ENCODE data around the gene ARMC12. TPM values are rescaled to one million over a fixed set of nuclear protein-coding genes. Genes with fewer than 3 reads are reported as not detected.

ARMC12 gene
- total and polyA plus RNA-seq, 2 of the 13 experiments (the other 11 are each of a cell fraction or from before 2014, with no cell fraction given) = 1.3 TPM; not detected in 1

DNA sequence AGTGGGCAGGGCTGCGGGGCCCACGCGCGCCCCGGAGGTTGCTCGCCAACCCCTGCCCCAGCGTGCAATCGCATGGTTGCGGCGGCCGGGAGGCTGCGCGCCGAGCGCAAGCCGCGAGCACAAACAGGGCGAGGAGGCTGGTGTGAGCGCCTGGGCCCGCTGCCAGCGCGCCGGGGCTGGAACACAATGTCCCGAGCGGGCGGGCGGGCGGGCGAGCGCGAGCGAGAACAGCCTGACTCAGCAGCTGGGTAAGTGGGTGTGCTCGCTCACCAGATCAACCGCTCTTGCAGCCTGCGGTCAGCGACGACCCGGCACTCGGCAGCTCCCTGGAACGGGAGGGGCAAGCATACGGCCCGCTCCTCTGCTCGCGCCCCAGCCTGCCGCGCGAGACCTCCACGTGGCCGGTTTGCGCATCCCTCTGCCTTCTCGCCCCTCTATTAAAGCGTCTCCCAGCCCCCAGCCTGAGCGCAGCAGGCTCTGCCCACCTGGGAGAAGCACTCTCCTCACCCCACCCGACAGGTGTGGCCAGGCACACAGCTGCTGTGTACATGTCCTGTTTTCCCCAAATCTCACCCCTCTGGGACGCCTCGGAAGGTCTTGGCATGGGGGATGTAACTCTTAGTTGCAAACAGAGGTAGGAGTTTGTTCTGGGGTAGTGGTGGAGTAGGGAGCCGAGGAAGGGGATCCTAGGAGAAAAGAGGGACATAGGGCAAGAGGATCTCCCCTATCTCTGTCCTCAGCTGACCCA, 8.7 kb upstream of the ARMC12 start (continued):
- TF ChIP-seq RARA (CRISPR knock-in tag; IDR thresholded peaks at IDR 0.05) (no peak), HMG20A (CRISPR knock-in tag; IDR thresholded peaks at IDR 0.05; ENCODE audit: borderline replicate concordance) (no peak), ZNF143 (CRISPR knock-in tag; IDR thresholded peaks at IDR 0.05) (peak; percentile 38; the same call in 1 of the 2 replicates), ATM (IDR thresholded peaks at IDR 0.05; ENCODE audit: borderline replicate concordance) (no peak), SMAD1 (CRISPR knock-in tag; IDR thresholded peaks at IDR 0.05; ENCODE audit: borderline replicate concordance, low read depth) (no peak), ZNF607 (CRISPR knock-in tag; IDR thresholded peaks at IDR 0.05; ENCODE audit: borderline replicate concordance) (no peak), BRF2 (CRISPR knock-in tag; IDR thresholded peaks at IDR 0.05) (no peak; the same call in 1 of the 2 replicates), ZNF260 (CRISPR knock-in tag; IDR thresholded peaks at IDR 0.05; ENCODE audit: borderline replicate concordance, low read depth) (no peak), ZFP37 (CRISPR knock-in tag; IDR thresholded peaks at IDR 0.05; ENCODE audit: borderline replicate concordance) (no peak; the same call in 1 of the 2 replicates), THAP11 (CRISPR knock-in tag; IDR thresholded peaks at IDR 0.05) (0 out of 2 replicates have a peak, but pooled peaks have one; percentile 14), NBN (conservative IDR thresholded peaks at IDR 0.05) (no peak), NAIF1 (CRISPR knock-in tag; IDR thresholded peaks at IDR 0.05; ENCODE audit: borderline replicate concordance) (peak; percentile 67; the same call in 1 of the 2 replicates), ZNF33B (CRISPR knock-in tag; IDR thresholded peaks at IDR 0.05) (no peak), PAWR (CRISPR knock-in tag; IDR thresholded peaks at IDR 0.05; ENCODE audit: borderline replicate concordance) (no peak), FOSL1 (CRISPR knock-in tag; IDR thresholded peaks at IDR 0.05; ENCODE audit: borderline replicate concordance) (no peak)
- TF ChIP-seq, protein P1, sequence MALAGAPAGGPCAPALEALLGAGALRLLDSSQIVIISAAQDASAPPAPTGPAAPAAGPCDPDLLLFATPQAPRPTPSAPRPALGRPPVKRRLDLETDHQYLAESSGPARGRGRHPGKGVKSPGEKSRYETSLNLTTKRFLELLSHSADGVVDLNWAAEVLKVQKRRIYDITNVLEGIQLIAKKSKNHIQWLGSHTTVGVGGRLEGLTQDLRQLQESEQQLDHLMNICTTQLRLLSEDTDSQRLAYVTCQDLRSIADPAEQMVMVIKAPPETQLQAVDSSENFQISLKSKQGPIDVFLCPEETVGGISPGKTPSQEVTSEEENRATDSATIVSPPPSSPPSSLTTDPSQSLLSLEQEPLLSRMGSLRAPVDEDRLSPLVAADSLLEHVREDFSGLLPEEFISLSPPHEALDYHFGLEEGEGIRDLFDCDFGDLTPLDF (CRISPR knock-in tag; IDR thresholded peaks at IDR 0.05) = peak; percentile 32; the same call in 1 of the 2 replicates
- TF ChIP-seq, protein P2, sequence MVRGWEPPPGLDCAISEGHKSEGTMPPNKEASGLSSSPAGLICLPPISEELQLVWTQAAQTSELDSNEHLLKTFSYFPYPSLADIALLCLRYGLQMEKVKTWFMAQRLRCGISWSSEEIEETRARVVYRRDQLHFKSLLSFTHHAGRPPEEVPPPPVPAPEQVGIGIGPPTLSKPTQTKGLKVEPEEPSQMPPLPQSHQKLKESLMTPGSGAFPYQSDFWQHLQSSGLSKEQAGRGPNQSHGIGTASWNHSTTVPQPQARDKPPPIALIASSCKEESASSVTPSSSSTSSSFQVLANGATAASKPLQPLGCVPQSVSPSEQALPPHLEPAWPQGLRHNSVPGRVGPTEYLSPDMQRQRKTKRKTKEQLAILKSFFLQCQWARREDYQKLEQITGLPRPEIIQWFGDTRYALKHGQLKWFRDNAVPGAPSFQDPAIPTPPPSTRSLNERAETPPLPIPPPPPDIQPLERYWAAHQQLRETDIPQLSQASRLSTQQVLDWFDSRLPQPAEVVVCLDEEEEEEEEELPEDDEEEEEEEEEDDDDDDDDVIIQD (CRISPR knock-in tag; IDR thresholded peaks at IDR 0.05; ENCODE audit: low read depth) = no peak
- TF ChIP-seq, protein P3, sequence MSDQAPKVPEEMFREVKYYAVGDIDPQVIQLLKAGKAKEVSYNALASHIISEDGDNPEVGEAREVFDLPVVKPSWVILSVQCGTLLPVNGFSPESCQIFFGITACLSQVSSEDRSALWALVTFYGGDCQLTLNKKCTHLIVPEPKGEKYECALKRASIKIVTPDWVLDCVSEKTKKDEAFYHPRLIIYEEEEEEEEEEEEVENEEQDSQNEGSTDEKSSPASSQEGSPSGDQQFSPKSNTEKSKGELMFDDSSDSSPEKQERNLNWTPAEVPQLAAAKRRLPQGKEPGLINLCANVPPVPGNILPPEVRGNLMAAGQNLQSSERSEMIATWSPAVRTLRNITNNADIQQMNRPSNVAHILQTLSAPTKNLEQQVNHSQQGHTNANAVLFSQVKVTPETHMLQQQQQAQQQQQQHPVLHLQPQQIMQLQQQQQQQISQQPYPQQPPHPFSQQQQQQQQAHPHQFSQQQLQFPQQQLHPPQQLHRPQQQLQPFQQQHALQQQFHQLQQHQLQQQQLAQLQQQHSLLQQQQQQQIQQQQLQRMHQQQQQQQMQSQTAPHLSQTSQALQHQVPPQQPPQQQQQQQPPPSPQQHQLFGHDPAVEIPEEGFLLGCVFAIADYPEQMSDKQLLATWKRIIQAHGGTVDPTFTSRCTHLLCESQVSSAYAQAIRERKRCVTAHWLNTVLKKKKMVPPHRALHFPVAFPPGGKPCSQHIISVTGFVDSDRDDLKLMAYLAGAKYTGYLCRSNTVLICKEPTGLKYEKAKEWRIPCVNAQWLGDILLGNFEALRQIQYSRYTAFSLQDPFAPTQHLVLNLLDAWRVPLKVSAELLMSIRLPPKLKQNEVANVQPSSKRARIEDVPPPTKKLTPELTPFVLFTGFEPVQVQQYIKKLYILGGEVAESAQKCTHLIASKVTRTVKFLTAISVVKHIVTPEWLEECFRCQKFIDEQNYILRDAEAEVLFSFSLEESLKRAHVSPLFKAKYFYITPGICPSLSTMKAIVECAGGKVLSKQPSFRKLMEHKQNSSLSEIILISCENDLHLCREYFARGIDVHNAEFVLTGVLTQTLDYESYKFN (CRISPR knock-in tag; conservative IDR thresholded peaks at IDR 0.05) = no peak; the same call in 1 of the 2 replicates
- TF ChIP-seq, protein P4, sequence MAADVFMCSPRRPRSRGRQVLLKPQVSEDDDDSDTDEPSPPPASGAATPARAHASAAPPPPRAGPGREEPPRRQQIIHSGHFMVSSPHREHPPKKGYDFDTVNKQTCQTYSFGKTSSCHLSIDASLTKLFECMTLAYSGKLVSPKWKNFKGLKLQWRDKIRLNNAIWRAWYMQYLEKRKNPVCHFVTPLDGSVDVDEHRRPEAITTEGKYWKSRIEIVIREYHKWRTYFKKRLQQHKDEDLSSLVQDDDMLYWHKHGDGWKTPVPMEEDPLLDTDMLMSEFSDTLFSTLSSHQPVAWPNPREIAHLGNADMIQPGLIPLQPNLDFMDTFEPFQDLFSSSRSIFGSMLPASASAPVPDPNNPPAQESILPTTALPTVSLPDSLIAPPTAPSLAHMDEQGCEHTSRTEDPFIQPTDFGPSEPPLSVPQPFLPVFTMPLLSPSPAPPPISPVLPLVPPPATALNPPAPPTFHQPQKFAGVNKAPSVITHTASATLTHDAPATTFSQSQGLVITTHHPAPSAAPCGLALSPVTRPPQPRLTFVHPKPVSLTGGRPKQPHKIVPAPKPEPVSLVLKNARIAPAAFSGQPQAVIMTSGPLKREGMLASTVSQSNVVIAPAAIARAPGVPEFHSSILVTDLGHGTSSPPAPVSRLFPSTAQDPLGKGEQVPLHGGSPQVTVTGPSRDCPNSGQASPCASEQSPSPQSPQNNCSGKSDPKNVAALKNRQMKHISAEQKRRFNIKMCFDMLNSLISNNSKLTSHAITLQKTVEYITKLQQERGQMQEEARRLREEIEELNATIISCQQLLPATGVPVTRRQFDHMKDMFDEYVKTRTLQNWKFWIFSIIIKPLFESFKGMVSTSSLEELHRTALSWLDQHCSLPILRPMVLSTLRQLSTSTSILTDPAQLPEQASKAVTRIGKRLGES (CRISPR knock-in tag; IDR thresholded peaks at IDR 0.05; ENCODE audit: borderline replicate concordance) = no peak

Data from HepG2 (cell line).